Thyroid gland (tissue), 4 donors: Measurements from ENCODE around the gene BEAN1. TPM values are rescaled to one million over a fixed set of nuclear protein-coding genes. Genes with fewer than 3 reads are reported as not detected.

Source experiments
- DNase-seq, 2 donors: peaks; one replicate each; pipeline ENCODE4 v3.0.0-alpha.2; 2019
- H3K27ac ChIP-seq, 3 donors: fragments of 200-600 bp; sonication (generic); 1 replicate in 2 of 3; 2 replicates in 1 of 3; pipeline ENCODE4 v1.5.1; 2016 to 2019; ENCODE audit warnings: mild to moderate bottlenecking in 1 of 3, moderate library complexity in 1 of 3
- H3K27me3 ChIP-seq: fragments of 200-600 bp; sonication (generic); one replicate; pipeline ENCODE4 v1.5.1; 2019
- H3K36me3 ChIP-seq, 2 donors: fragments of 200-600 bp; sonication (generic); one replicate each; pipeline ENCODE4 v1.5.1; 2016 to 2019
- H3K4me1 ChIP-seq, 2 donors: fragments of 200-600 bp; sonication (generic); one replicate each; pipeline ENCODE4 v1.5.1; 2017 to 2019
- H3K4me3 ChIP-seq, 3 donors: fragments of 200-600 bp; sonication (generic); replicated peaks in 1 of 3; 1 replicate in 2 of 3; 2 replicates in 1 of 3; pipeline ENCODE4 v1.5.1; 2016; ENCODE audit warnings: mild to moderate bottlenecking in 1 of 3
- H3K9me3 ChIP-seq: fragments of 200-600 bp; sonication (generic); one replicate; pipeline ENCODE4 v1.5.1; 2017
- CTCF ChIP-seq, 6 experiments: fragments of 200-600 bp in 3 of 6; fragments of 450-650 bp in 3 of 6; sonication (generic) in 3 of 6; IDR thresholded peaks; one replicate each; pipeline ENCODE4 v1.5.1; 2016 to 2019; ENCODE audit warnings: antibody characterized with exemption in 6 of 6, mild to moderate bottlenecking in 2 of 6, inconsistent platforms in 1 of 6, moderate library complexity in 1 of 6
- POLR2A ChIP-seq, 2 donors: fragments of 450-650 bp; IDR thresholded peaks; one replicate each; pipeline ENCODE4 v1.6.1; 2017; ENCODE audit warnings: antibody characterized with exemption in 2 of 2, mild to moderate bottlenecking in 2 of 2, moderate library complexity in 1 of 2
- WGBS, 2 donors: methylation state at CpG; one replicate each; pipeline ENCODE4 v1.1.5; 2017; 5-methylcytosine and 5-hydroxymethylcytosine counted together
- intact Hi-C: fragments of 100-400 bp; cut with DNase I; formaldehyde crosslinking; loops from one replicate; pipeline ENCODE4 v1.15.1; 2023
- total RNA-seq, 4 donors: library from RNA; depleted of rRNA; stranded (reverse); fragments of >200 nt; gene quantifications; one replicate each; pipeline ENCODE4 v1.2.3, GENCODE V29; 2016

The BEAN1 gene
- total RNA-seq, 4 donors from 2014 or later: 0.38 to 0.54 TPM; not detected in 2

DNA sequence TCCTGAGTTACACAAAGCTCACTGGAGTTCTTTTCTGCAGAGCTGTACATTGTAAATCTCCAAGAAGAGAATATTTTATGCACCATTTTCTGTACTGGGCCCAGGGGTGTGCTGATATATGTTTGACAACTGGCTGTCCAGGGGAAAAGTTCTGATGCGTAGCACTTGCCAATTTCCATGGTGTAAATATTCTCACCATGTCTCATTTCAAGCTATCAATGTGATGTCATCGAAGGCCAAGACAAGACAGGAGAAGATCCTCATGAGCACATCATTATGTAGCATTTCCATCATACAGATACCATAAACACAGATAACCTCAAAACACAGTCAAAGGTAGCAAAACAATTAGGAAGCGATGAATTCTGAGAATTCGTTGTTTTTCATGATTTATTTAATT lies 41.7 kb upstream of the BEAN1 start:
- 95% methylated on average over 4 of the region's 4 CpGs for WGBS, 2 donors

DNA sequence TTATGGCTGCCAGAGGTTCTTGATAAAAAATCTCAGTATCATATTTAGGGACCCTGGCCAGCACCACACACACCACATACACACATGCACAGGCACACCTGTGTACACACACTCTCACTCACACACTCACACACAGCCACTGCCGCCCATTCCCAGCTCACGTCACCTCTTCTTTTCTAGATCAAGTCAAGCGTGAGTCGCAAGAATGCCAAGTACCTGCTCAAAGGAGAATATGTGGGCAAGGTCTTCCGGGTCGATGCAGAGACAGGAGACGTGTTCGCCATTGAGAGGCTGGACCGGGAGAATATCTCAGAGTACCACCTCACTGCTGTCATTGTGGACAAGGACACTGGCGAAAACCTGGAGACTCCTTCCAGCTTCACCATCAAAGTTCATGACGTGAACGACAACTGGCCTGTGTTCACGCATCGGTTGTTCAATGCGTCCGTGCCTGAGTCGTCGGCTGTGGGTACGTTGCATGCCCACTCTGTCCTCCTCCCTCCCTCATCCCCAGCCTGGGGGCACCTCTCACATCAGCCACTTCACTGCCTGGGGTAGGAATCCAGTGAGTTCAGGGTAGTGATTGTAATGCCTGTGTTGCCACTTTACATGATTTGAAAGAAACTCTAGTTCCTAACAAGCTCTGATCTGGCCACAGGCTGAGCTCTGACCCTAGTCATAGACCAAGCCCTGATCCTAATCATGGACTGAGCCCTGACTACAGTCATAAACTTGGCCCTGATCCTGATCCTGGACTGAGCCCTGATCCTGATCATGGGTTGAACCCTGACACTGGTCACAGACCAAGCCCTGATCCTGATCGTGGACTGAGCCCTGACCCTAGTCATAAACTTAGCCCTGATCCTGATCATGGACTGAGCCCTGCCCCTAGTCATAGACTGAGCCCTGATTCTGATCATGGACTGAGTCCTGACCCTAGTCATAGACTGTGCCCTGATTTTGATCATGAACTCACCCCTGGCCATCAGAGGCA lies 40.2 kb upstream of the BEAN1 start:
- H3K27ac ChIP-seq: peak overlapping the region; percentile 78 to 81 (median 80)
- H3K9me3 ChIP-seq: no peaks in the 10 kb centered on the region
- intact Hi-C loops: no loop called here
- H3K27me3 ChIP-seq: no peaks in the 10 kb centered on the region
- DNase-seq: peak; percentile 90 to 91
- WGBS, 2 donors: 28 to 59% methylated on average over 20 of the region's 20 CpGs
- H3K4me3 ChIP-seq: peak overlapping the region in 2 of 3 donors; percentile 3 to 26
- no peak for TF ChIP-seq CTCF (IDR thresholded peaks at IDR 0.05)
- TF ChIP-seq POLR2A (IDR thresholded peaks at IDR 0.05): peak in 1 of 2 donors; percentile 77
- H3K36me3 ChIP-seq: no peaks in the 10 kb centered on the region
- peaks cover 17 to 33% of the 10 kb centered on the region in 2 donors for H3K4me1 ChIP-seq

More for the DNA sequence above, 41.7 kb upstream of the BEAN1 start:
- TF ChIP-seq POLR2A (IDR thresholded peaks at IDR 0.05): no peak
- TF ChIP-seq CTCF (IDR thresholded peaks at IDR 0.05): no peak
- Histone ChIP-seq H3K36me3 (no peaks in the 10 kb centered on the region), H3K4me3 (no peak overlapping the region), H3K4me1 (peaks cover 17 to 33% of the 10 kb centered on the region in 2 donors), H3K9me3 (no peaks in the 10 kb centered on the region), H3K27ac (no peak overlapping the region), H3K27me3 (no peaks in the 10 kb centered on the region)
- intact Hi-C loops: no loop called here
- DNase-seq: no peak

GRCh38 chr16:66387817-66388332 lies 39.2 kb upstream of the BEAN1 start:
- Histone ChIP-seq H3K4me1 (peaks cover 17 to 27% of the 10 kb centered on the region in 2 donors), H3K27ac (peak overlapping the region; percentile 78 to 81 (median 80)), H3K4me3 (no peak overlapping the region), H3K36me3 (no peaks in the 10 kb centered on the region), H3K9me3 (no peaks in the 10 kb centered on the region), H3K27me3 (no peaks in the 10 kb centered on the region)
- DNase-seq: no peak
- intact Hi-C loops: no loop called here
- no peak for TF ChIP-seq CTCF (IDR thresholded peaks at IDR 0.05)
- WGBS, 2 donors: 44 to 61% methylated on average over 2 of the region's 2 CpGs

- no peak for TF ChIP-seq POLR2A (IDR thresholded peaks at IDR 0.05)
- TF ChIP-seq CTCF (IDR thresholded peaks at IDR 0.05): no peak
- Histone ChIP-seq H3K36me3 (peaks cover 0 to 3% of the 10 kb centered on the region in 2 donors), H3K27ac (no peak overlapping the region), H3K27me3 (no peaks in the 10 kb centered on the region), H3K4me3 (no peak overlapping the region), H3K9me3 (no peaks in the 10 kb centered on the region), H3K4me1 (peaks cover 17 to 20% of the 10 kb centered on the region in 2 donors)
- DNase-seq: no peak
- WGBS, 2 donors: 75 to 90% methylated on average over 6 of the region's 6 CpGs
- intact Hi-C loops: no loop called here
Observed at GRCh38 chr16:66388350-66389139, 38.5 kb upstream of the BEAN1 start.
